Colonic mucosa (tissue), 4 donors: ENCODE data around the gene DNAH7. TPM values are rescaled to one million over a fixed set of nuclear protein-coding genes. Genes with fewer than 3 reads are reported as not detected.

Experiments
- DNase-seq: peaks from one replicate; pipeline ENCODE4 v3.0.0-alpha.2; 2020
- H3K27ac ChIP-seq: fragments of 200-600 bp; one replicate; pipeline ENCODE4 v1.8.0; 2021
- H3K27me3 ChIP-seq: fragments of 200-600 bp; one replicate; pipeline ENCODE4 v1.8.0; 2021
- H3K36me3 ChIP-seq: fragments of 200-600 bp; one replicate; pipeline ENCODE4 v1.8.0; 2021
- H3K4me1 ChIP-seq: fragments of 200-600 bp; one replicate; pipeline ENCODE4 v1.8.0; 2021; ENCODE audit warnings: mild to moderate bottlenecking
- H3K4me3 ChIP-seq: fragments of 200-600 bp; one replicate; pipeline ENCODE4 v1.8.0; 2021
- H3K9ac ChIP-seq, 2 donors: one replicate each; pipeline ENCODE4 v1.7.0; 2013; ENCODE audit warnings: control low read depth in 2 of 2, low read depth in 2 of 2, low read length in 2 of 2
- H3K9me3 ChIP-seq: fragments of 200-600 bp; one replicate; pipeline ENCODE4 v1.8.0; 2021
- intact Hi-C: fragments of 100-400 bp; cut with DNase I; formaldehyde crosslinking; loops from one replicate; pipeline ENCODE4 v1.14.1; 2022
- total RNA-seq, 2 donors: library from RNA; stranded (reverse); fragmentation: NEBNext Ultra II Directional in 1 of 2; extraction: Animal tissue kit (Norgen Biotek cat#: 25700) in 1 of 2; gene quantifications; one replicate each; pipeline ENCODE4 v1.2.1, GENCODE V29; 2021
- TF ChIP-seq, protein P1 (sequence below): fragments of 200-600 bp; IDR thresholded peaks from one replicate; pipeline ENCODE4 v1.8.0; 2022; ENCODE audit warnings: antibody characterized with exemption, mild to moderate bottlenecking
- donor health status: healthy.
- donor health status: DM: no; HTN: no; CAD: no.
- donor health status: DM: no; HTN: no; CAD: no.

DNAH7 gene
- total RNA-seq, 2 donors from 2014 or later: 0.91 to 2.0 TPM

GRCh38 chr2:195863564-195863963 is 205.1 kb downstream of the DNAH7 start:
- no peak overlapping the region for H3K4me3 ChIP-seq
- intact Hi-C loops: no loop called here
- DNase-seq: no peak
- no peaks in the 10 kb centered on the region for H3K27me3 ChIP-seq
- H3K36me3 ChIP-seq: no peaks in the 10 kb centered on the region
- no peak overlapping the region for H3K9ac ChIP-seq
- TF ChIP-seq, protein P1, sequence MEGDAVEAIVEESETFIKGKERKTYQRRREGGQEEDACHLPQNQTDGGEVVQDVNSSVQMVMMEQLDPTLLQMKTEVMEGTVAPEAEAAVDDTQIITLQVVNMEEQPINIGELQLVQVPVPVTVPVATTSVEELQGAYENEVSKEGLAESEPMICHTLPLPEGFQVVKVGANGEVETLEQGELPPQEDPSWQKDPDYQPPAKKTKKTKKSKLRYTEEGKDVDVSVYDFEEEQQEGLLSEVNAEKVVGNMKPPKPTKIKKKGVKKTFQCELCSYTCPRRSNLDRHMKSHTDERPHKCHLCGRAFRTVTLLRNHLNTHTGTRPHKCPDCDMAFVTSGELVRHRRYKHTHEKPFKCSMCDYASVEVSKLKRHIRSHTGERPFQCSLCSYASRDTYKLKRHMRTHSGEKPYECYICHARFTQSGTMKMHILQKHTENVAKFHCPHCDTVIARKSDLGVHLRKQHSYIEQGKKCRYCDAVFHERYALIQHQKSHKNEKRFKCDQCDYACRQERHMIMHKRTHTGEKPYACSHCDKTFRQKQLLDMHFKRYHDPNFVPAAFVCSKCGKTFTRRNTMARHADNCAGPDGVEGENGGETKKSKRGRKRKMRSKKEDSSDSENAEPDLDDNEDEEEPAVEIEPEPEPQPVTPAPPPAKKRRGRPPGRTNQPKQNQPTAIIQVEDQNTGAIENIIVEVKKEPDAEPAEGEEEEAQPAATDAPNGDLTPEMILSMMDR: no peak
- H3K27ac ChIP-seq: no peak overlapping the region
- H3K4me1 ChIP-seq: no peaks in the 10 kb centered on the region
- H3K9me3 ChIP-seq: no peaks in the 10 kb centered on the region

- Histone ChIP-seq H3K4me3 (no peak overlapping the region), H3K36me3 (no peaks in the 10 kb centered on the region), H3K9ac (no peak overlapping the region), H3K27me3 (no peaks in the 10 kb centered on the region), H3K27ac (no peak overlapping the region), H3K9me3 (no peaks in the 10 kb centered on the region), H3K4me1 (no peaks in the 10 kb centered on the region)
- TF ChIP-seq, protein P1: no peak
- intact Hi-C loops: no loop called here
- no peak for DNase-seq
These were observed 205.5 kb downstream of the DNAH7 start for GRCh38 chr2:195863121-195863520.

GRCh38 chr2:195861821-195862220 is 206.8 kb downstream of the DNAH7 start:
- intact Hi-C loops: no loop called here
- no peaks in the 10 kb centered on the region for H3K36me3 ChIP-seq
- no peak overlapping the region for H3K4me3 ChIP-seq
- H3K27me3 ChIP-seq: no peaks in the 10 kb centered on the region
- H3K9me3 ChIP-seq: no peaks in the 10 kb centered on the region
- H3K27ac ChIP-seq: no peak overlapping the region
- H3K4me1 ChIP-seq: no peaks in the 10 kb centered on the region
- H3K9ac ChIP-seq: no peak overlapping the region
- TF ChIP-seq, protein P1: no peak
- no peak for DNase-seq

GRCh38 chr2:195859513-195859912 is 209.1 kb downstream of the DNAH7 start:
- no peak for DNase-seq
- intact Hi-C loops: no loop called here
- H3K4me3 ChIP-seq: no peak overlapping the region
- no peaks in the 10 kb centered on the region for H3K36me3 ChIP-seq
- no peaks in the 10 kb centered on the region for H3K27me3 ChIP-seq
- H3K4me1 ChIP-seq: no peaks in the 10 kb centered on the region
- TF ChIP-seq, protein P1: no peak
- H3K27ac ChIP-seq: no peak overlapping the region
- no peaks in the 10 kb centered on the region for H3K9me3 ChIP-seq
- no peak overlapping the region for H3K9ac ChIP-seq

- intact Hi-C loops: no loop called here
- Histone ChIP-seq H3K9ac (no peak overlapping the region), H3K9me3 (no peaks in the 10 kb centered on the region), H3K36me3 (no peaks in the 10 kb centered on the region), H3K4me1 (no peaks in the 10 kb centered on the region), H3K27me3 (no peaks in the 10 kb centered on the region), H3K27ac (no peak overlapping the region), H3K4me3 (no peak overlapping the region)
- TF ChIP-seq, protein P1: no peak
- DNase-seq: no peak
These were observed 211.5 kb downstream of the DNAH7 start for GRCh38 chr2:195857132-195857531.

GRCh38 chr2:195850764-195851163 is 217.9 kb downstream of the DNAH7 start:
- Histone ChIP-seq H3K27me3 (no peaks in the 10 kb centered on the region), H3K9ac (no peak overlapping the region), H3K27ac (no peak overlapping the region), H3K9me3 (no peaks in the 10 kb centered on the region), H3K4me1 (no peaks in the 10 kb centered on the region), H3K36me3 (no peaks in the 10 kb centered on the region), H3K4me3 (no peak overlapping the region)
- intact Hi-C loops: no loop called here
- no peak for DNase-seq
- TF ChIP-seq, protein P1: no peak
